NCI-H2107 (cell line): ENCODE results near the gene RPS13.
"Not testable (repeated sequence)": the region's sequence is repeated elsewhere in the genome, so short reads cannot be mapped to it uniquely, and the experiment has no call there.

Experiments
- DNase-seq: peaks from one replicate; lab custom pipeline; 2025; lab: John Stamatoyannopoulos, UW

RPS13 gene

GRCh38 chr11:17077520-17078401 is at the start of gene RPS13:
Gene RPS13 (minus strand): TSS chr11:17077667. CDS start chr11:17077641, 26 bp downstream.
- DNase-seq = peak; percentile 95

GRCh38 chr11:17121981-17122380 is 44.5 kb upstream of the RPS13 start:
- DNase-seq = no peak

GRCh38 chr11:17117262-17117661 is 39.8 kb upstream of the RPS13 start:
- no peak for DNase-seq

GRCh38 chr11:17116117-17116516 is 38.6 kb upstream of the RPS13 start:
- no peak for DNase-seq

GRCh38 chr11:17107745-17108144 is 30.3 kb upstream of the RPS13 start:
- not testable (repeated sequence) for DNase-seq

GRCh38 chr11:17105404-17106040 is 28.1 kb upstream of the RPS13 start:
- DNase-seq = not testable (repeated sequence)

GRCh38 chr11:17102462-17102861 is 25.0 kb upstream of the RPS13 start:
- DNase-seq = no peak

GRCh38 chr11:17098658-17099057 is 21.2 kb upstream of the RPS13 start:
- no peak for DNase-seq

GRCh38 chr11:17098038-17098437 is 20.6 kb upstream of the RPS13 start:
- DNase-seq = no peak

- not testable (repeated sequence) for DNase-seq
These were observed 8.5 kb upstream of the RPS13 start for GRCh38 chr11:17085976-17086375.

- DNase-seq = no peak
These were observed 287 bp downstream of the RPS13 start for GRCh38 chr11:17077240-17077519.

- DNase-seq = no peak
These were observed 789 bp downstream of the RPS13 start for GRCh38 chr11:17076517-17077239.

GRCh38 chr11:17075506-17075905 is 2.0 kb downstream of the RPS13 start:
- DNase-seq = no peak

- DNase-seq = no peak
These were observed 4.0 kb downstream of the RPS13 start for GRCh38 chr11:17073370-17074027.

- DNase-seq = no peak
These were observed 10.1 kb downstream of the RPS13 start for GRCh38 chr11:17067417-17067816.

- DNase-seq = no peak
These were observed 10.8 kb downstream of the RPS13 start for GRCh38 chr11:17066691-17067090.

GRCh38 chr11:17063171-17064002 is 14.1 kb downstream of the RPS13 start:
- peak; percentile 51 for DNase-seq

GRCh38 chr11:17051146-17051545 is 26.3 kb downstream of the RPS13 start:
- not testable (repeated sequence) for DNase-seq

GRCh38 chr11:17048491-17048890 is 29.0 kb downstream of the RPS13 start:
- DNase-seq = not testable (repeated sequence)

GRCh38 chr11:17046690-17047089 is 30.8 kb downstream of the RPS13 start:
- no peak for DNase-seq
